K562 (cell line): ENCODE results near the gene ZNF358. TPM values are rescaled to one million over a fixed set of nuclear protein-coding genes. Genes with fewer than 3 reads are reported as not detected.

Experiments
- ATAC-seq: fragments of 200-7000 bp; cut with Tn5 transposase; 3 replicates; pipeline ENCODE4 v1.9.1; 2020; ENCODE audit warnings: moderate library complexity
- BruUV-seq: library from RNA; stranded (reverse); fragments of 400-500 nt; replicated peaks from 2 replicates; lab custom pipeline; 2021; lab: Mats Ljungman, UMichigan
- CTCF ChIA-PET: fragments of 300-600 bp; formaldehyde crosslinking; extraction: SDS; loops from one replicate; lab custom pipeline; 2021; ENCODE audit warnings: low intra/inter-chr PET ratio; lab: Yijun Ruan, JAX
- POLR2A ChIA-PET: fragments of 300-600, 350-650 bp; sonication (Branson Sonifier 250); formaldehyde crosslinking; extraction: SDS; loops from one replicate; lab custom pipeline; 2021; ENCODE audit warnings: antibody characterized with exemption, inconsistent platforms; lab: Yijun Ruan, JAX
- DNase-seq, 4 experiments: peaks; one replicate each; pipeline versions ENCODE4 v3.0.0 to v3.0.0-alpha.2; 2011 to 2018; ENCODE audit warnings: low spot score in 3 of 4, mixed read lengths in 3 of 4; ENCODE audit errors: extremely low read depth in 1 of 4
- FAIRE-seq: peaks from 2 replicates; lab custom pipeline; 2011; peaks lifted over from hg19 to GRCh38; lab: Jason Lieb, UNC
- H2AFZ ChIP-seq: 2 replicates; pipeline ENCODE4 v1.6.0; 2011; ENCODE audit warnings: low read depth, low read length, control low read depth, inconsistent platforms
- H3K27ac ChIP-seq: fragments of 200-600 bp; 3 replicates; pipeline ENCODE4 v1.8.0; 2011; ENCODE audit warnings: low read depth, mild to moderate bottlenecking, control low read depth, inconsistent platforms, low read length, moderate library complexity, mixed read lengths; ENCODE audit errors: extremely low read depth
- H3K27me3 ChIP-seq, 2 experiments: fragments of 300-600 bp in 1 of 2; 2 replicates in 1 of 2; 3 replicates in 1 of 2; pipeline versions ENCODE4 v1.6.0 to v1.8.0; 2011; ENCODE audit warnings: inconsistent platforms in 2 of 2, low read length in 2 of 2, mild to moderate bottlenecking in 1 of 2, mixed read lengths in 1 of 2, moderate library complexity in 1 of 2; ENCODE audit not compliant: control insufficient read depth in 2 of 2, insufficient read depth in 2 of 2
- H3K36me3 ChIP-seq: fragments of 300-600 bp; 3 replicates; pipeline ENCODE4 v1.8.0; 2011; ENCODE audit warnings: mild to moderate bottlenecking, low read length, inconsistent platforms; ENCODE audit not compliant: control insufficient read depth, insufficient read depth
- H3K4me1 ChIP-seq, 2 experiments: fragments of 200-600 bp in 1 of 2; replicated peaks in 1 of 2; 2 replicates in 1 of 2; 3 replicates in 1 of 2; pipeline versions ENCODE4 v1.5.1 to v1.8.0; 2011; ENCODE audit warnings: inconsistent platforms in 2 of 2, low read length in 2 of 2, mild to moderate bottlenecking in 1 of 2, mixed read lengths in 1 of 2, moderate library complexity in 1 of 2; ENCODE audit not compliant: control insufficient read depth in 2 of 2, insufficient read depth in 2 of 2
- H3K4me2 ChIP-seq: 2 replicates; pipeline ENCODE4 v1.6.1; 2011; ENCODE audit warnings: low read length, control low read depth, inconsistent platforms, mixed read lengths; ENCODE audit not compliant: insufficient read depth
- H3K4me3 ChIP-seq: fragments of 200-600 bp; sonication (generic), shearing (Covaris generic); 2 replicates; pipeline ENCODE4 v1.5.1; 2016; ENCODE audit warnings: control low read depth, inconsistent platforms
- H3K79me2 ChIP-seq: fragments of 200-600 bp; 3 replicates; pipeline ENCODE4 v1.8.0; 2011; ENCODE audit warnings: low read length, inconsistent platforms; ENCODE audit not compliant: control insufficient read depth, insufficient read depth
- H3K9ac ChIP-seq, 2 experiments: 2 replicates each; pipeline versions ENCODE4 v1.6.0 to v1.6.1; 2011; ENCODE audit warnings: low read depth in 2 of 2, low read length in 2 of 2, control low read depth in 1 of 2, inconsistent platforms in 1 of 2, mild to moderate bottlenecking in 1 of 2, mixed read lengths in 1 of 2; ENCODE audit not compliant: insufficient read depth in 1 of 2
- H3K9me1 ChIP-seq: one replicate; pipeline ENCODE4 v1.6.0; 2011; ENCODE audit warnings: inconsistent platforms, mild to moderate bottlenecking, low read length, moderate library complexity; ENCODE audit not compliant: control insufficient read depth, insufficient read depth
- H3K9me3 ChIP-seq: replicated peaks from 2 replicates; pipeline ENCODE4 v1.5.1; 2011; ENCODE audit warnings: low read depth, low read length, inconsistent platforms; ENCODE audit not compliant: control insufficient read depth, insufficient read depth
- H4K20me1 ChIP-seq: replicated peaks from 2 replicates; pipeline ENCODE4 v1.6.1; 2011; ENCODE audit warnings: low read length, inconsistent platforms, mixed read lengths; ENCODE audit not compliant: control insufficient read depth, insufficient read depth
- E2F1 ChIP-seq: sonication (generic); formaldehyde crosslinking; IDR thresholded peaks from 2 replicates; pipeline ENCODE4 v1.8.1; 2023; ENCODE audit warnings: mild to moderate bottlenecking, missing genetic modification reagents, moderate library complexity
- E4F1 ChIP-seq: fragments of 250-450 bp; sonication (Bioruptor Pico); IDR thresholded peaks from 2 replicates; pipeline ENCODE4 v1.5.0; 2021; ENCODE audit warnings: mild to moderate bottlenecking, borderline replicate concordance
- HEY1 ChIP-seq: fragments of 250-450 bp; sonication (Bioruptor Pico); IDR thresholded peaks from 2 replicates; pipeline ENCODE4 v1.5.0; 2020; ENCODE audit warnings: mild to moderate bottlenecking, moderate library complexity, borderline replicate concordance
- MBD2 ChIP-seq: sonication (generic); IDR thresholded peaks from 2 replicates; pipeline ENCODE4 v1.6.1; 2016; ENCODE audit warnings: low read depth, borderline replicate concordance
- MYBL2 ChIP-seq, 2 experiments: fragments of 450-650 bp in 1 of 2; sonication (generic) in 1 of 2; formaldehyde crosslinking in 1 of 2; IDR thresholded peaks; 2 replicates each; pipeline versions ENCODE4 v1.6.1 to v1.8.1; 2017 to 2022; ENCODE audit warnings: borderline replicate concordance in 1 of 2, inconsistent platforms in 1 of 2, low read depth in 1 of 2, mild to moderate bottlenecking in 1 of 2, missing genetic modification reagents in 1 of 2, moderate library complexity in 1 of 2
- POLR2G ChIP-seq: fragments of 200-400 bp; formaldehyde crosslinking; IDR thresholded peaks from 2 replicates; pipeline ENCODE4 v1.6.1; 2017; ENCODE audit warnings: low read depth, mild to moderate bottlenecking, antibody characterized with exemption, low read length, moderate library complexity
- PTRF ChIP-seq: fragments of 450-650 bp; IDR thresholded peaks from 2 replicates; pipeline ENCODE4 v1.6.1; 2016; ENCODE audit warnings: mild to moderate bottlenecking, missing genetic modification characterization, missing compliant biosample characterization
- RBM15 ChIP-seq: fragments of 200-400 bp; formaldehyde crosslinking; IDR thresholded peaks from 2 replicates; pipeline ENCODE4 v1.6.1; 2018; ENCODE audit warnings: mild to moderate bottlenecking, low read length, moderate library complexity; ENCODE audit not compliant: insufficient read depth
- RBM22 ChIP-seq: fragments of 200-400 bp; formaldehyde crosslinking; IDR thresholded peaks from 2 replicates; pipeline ENCODE4 v1.6.1; 2018; ENCODE audit warnings: low read length, low read depth; ENCODE audit not compliant: poor library complexity, severe bottlenecking
- SRSF9 ChIP-seq: fragments of 200-400 bp; formaldehyde crosslinking; IDR thresholded peaks from 2 replicates; pipeline ENCODE4 v1.6.1; 2017; ENCODE audit warnings: low read depth, low read length, borderline replicate concordance
- STAT5B ChIP-seq: fragments of 250-450 bp; sonication (Bioruptor Pico); IDR thresholded peaks from 2 replicates; pipeline ENCODE4 v1.8.0; 2021; ENCODE audit warnings: mild to moderate bottlenecking, inconsistent platforms
- TCF15 ChIP-seq: fragments of 250-450 bp; sonication (Bioruptor Pico); IDR thresholded peaks from 2 replicates; pipeline ENCODE4 v1.8.0; 2022; ENCODE audit warnings: moderate library complexity, mild to moderate bottlenecking, inconsistent platforms
- TGIF2 ChIP-seq: sonication (generic); formaldehyde crosslinking; IDR thresholded peaks from 2 replicates; pipeline ENCODE4 v1.8.1; 2022; ENCODE audit warnings: mild to moderate bottlenecking, missing genetic modification reagents, moderate library complexity
- ZNF324 ChIP-seq: fragments of 250-450 bp; sonication (Bioruptor Pico); IDR thresholded peaks from 2 replicates; pipeline ENCODE4 v1.4.0; 2020; ENCODE audit warnings: mild to moderate bottlenecking
- ZNF586 ChIP-seq: fragments of 450-650 bp; formaldehyde crosslinking; conservative IDR thresholded peaks from 2 replicates; pipeline ENCODE4 v1.4.0; 2020; ENCODE audit warnings: mild to moderate bottlenecking, moderate library complexity
- WGBS: fragments of 100-300 bp; shearing (Covaris generic); methylation state at CpG from one replicate; pipeline ENCODE4 v1.1.6; 2016; ENCODE audit warnings: low coverage, mixed read lengths; ENCODE audit not compliant: insufficient coverage; ENCODE audit errors: missing lambda C conversion rate; 5-methylcytosine and 5-hydroxymethylcytosine counted together
- in situ Hi-C: fragments of 300-500 bp; cut with MboI; formaldehyde crosslinking; loops from 4 replicates; pipeline ENCODE4 v1.15.0; 2018; ENCODE audit warnings: inconsistent platforms, mixed read lengths
- intact Hi-C: fragments of 100-400 bp; cut with micrococcal nuclease; formaldehyde crosslinking; loops from 2 replicates; pipeline ENCODE4 v1.14.2; 2022
- polyA plus RNA-seq, 8 experiments: library from polyadenylated mRNA; depleted of rRNA in 4 of 8; stranded (reverse) in 5 of 8; unstranded in 3 of 8; fragments of >200 nt; fragmentation: Nextera tagmentation in 2 of 8; fragmentation: Illumina TruSeq in 1 of 8; extraction: Ambion mirVana in 2 of 8; extraction: Trizol in 1 of 8; gene quantifications; 2 replicates each; pipeline versions ENCODE4 v1.2.1 to v1.2.3, GENCODE V29; 2011 to 2014; ENCODE audit warnings: inconsistent platforms in 1 of 8, missing spikeins in 1 of 8
- total RNA-seq, 7 experiments: library from RNA; depleted of rRNA in 6 of 7; stranded (reverse); fragments of >200 nt in 6 of 7; fragmentation: Illumina TruSeq in 2 of 7; extraction: Trizol in 2 of 7; gene quantifications; 2 replicates each; pipeline versions ENCODE4 v1.2.1 to v1.2.3, GENCODE V29; 2011 to 2021; ENCODE audit warnings: low replicate concordance in 1 of 7

Gene ZNF358
- total and polyA plus RNA-seq, 9 of the 15 experiments (the other 6 are each of a cell fraction or from before 2014, with no cell fraction given), result 0.04 to 17.2 (median 4.9) TPM

DNA sequence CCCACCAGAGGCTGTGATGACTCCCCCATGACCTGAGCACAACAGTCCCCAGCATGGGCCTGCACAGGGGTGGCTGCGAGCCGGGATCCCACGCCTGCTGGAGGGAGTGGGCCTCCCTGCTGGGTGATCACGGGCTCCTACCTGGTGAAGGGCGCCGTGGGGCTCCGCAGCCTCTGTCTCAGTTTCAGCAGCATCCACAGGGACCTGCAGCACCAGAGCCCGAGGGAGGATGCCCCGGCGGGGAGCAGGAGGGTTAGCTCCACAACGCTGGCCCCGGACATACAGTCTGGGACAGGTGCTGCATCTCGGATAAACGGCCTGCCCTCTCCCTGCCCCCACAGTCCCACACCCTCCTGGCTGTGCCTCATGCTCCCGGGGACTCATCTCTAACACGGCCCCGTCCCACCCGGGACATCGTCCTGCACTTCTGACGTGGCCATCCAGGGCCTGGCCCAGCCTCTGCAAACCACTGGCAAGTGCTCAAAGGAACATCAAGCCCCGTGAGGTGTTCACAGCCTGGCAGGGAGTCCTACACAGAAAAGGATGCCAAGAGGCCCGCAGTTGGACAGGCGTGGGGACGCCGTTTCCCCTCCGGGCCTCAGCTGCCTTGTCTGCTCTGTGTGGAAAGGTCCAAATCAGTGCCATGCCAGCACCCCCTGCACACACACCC is 37.6 kb upstream of the ZNF358 start:
- no peak overlapping the region for H2AFZ ChIP-seq
- ATAC-seq, result no peak
- no peak overlapping the region for H3K4me3 ChIP-seq
- no peaks in the 10 kb centered on the region for H4K20me1 ChIP-seq
- in situ Hi-C loops (no loop called here), intact Hi-C loops (no loop called here)
- no peaks in the 10 kb centered on the region for H3K36me3 ChIP-seq
- 62% methylated on average over 18 of the region's 26 CpGs for WGBS
- TF ChIP-seq MBD2, result no peak
- TF ChIP-seq PTRF, result no peak
- TF ChIP-seq E2F1 (CRISPR knock-in tag), result no peak
- no peak for TF ChIP-seq TGIF2 (CRISPR knock-in tag)
- TF ChIP-seq ZNF586 (CRISPR knock-in tag), result no peak
- no peak for TF ChIP-seq HEY1 (CRISPR knock-in tag)
- no peak for TF ChIP-seq TCF15 (CRISPR knock-in tag)
- TF ChIP-seq E4F1, result no peak
- TF ChIP-seq RBM15, result no peak
- TF ChIP-seq RBM22, result peak; percentile 58
- TF ChIP-seq STAT5B (CRISPR knock-in tag), result no peak
- no peak for TF ChIP-seq MYBL2 (IDR thresholded peaks at IDR 0.05; ENCODE audit: low read depth)
- TF ChIP-seq MYBL2 (CRISPR knock-in tag; IDR thresholded peaks at IDR 0.05; ENCODE audit: borderline replicate concordance), result no peak
- TF ChIP-seq POLR2G, result peak; percentile 59
- no peak for TF ChIP-seq ZNF324 (CRISPR knock-in tag)
- TF ChIP-seq SRSF9, result no peak
- BruUV-seq, result no TSS peak
- no peak for DNase-seq
- H3K9me1 ChIP-seq, result no peaks in the 10 kb centered on the region
- H3K4me1 ChIP-seq, result peaks cover 13 to 55% of the 10 kb centered on the region in 2 experiments
- H3K79me2 ChIP-seq, result no peaks in the 10 kb centered on the region
- CTCF ChIA-PET, result no interaction called here
- H3K27ac ChIP-seq, result no peak overlapping the region
- no peaks in the 10 kb centered on the region for H3K9me3 ChIP-seq
- POLR2A ChIA-PET, result no interaction called here
- H3K27me3 ChIP-seq, result no peaks in the 10 kb centered on the region
- peak overlapping the region in 1 of 2 experiments; percentile 7; a peak in 1 of 4 replicates for H3K9ac ChIP-seq
- no peak for FAIRE-seq
- H3K4me2 ChIP-seq, result no peak overlapping the region
